ENCODE results near the gene UFD1. TPM values are rescaled to one million over a fixed set of nuclear protein-coding genes. Genes with fewer than 3 reads are reported as not detected.

The UFD1 gene
- total RNA-seq, 6 donors from 2014 or later: 21.0 to 52.1 (median 29.1) TPM

- no peak overlapping the region for H3K4me3 ChIP-seq
- H3K9me3 ChIP-seq: no peaks in the 10 kb centered on the region
- peaks cover 0 to 2% (median 0%) of the 10 kb centered on the region in 4 donors for H3K4me1 ChIP-seq
- no peak overlapping the region for H3K27ac ChIP-seq
- ATAC-seq (ENCODE audit: low FRiP score in 2 of 2) (no peak), DNase-seq (no peak)
- no peak for TF ChIP-seq POLR2A (IDR thresholded peaks at IDR 0.05)
- no peak for TF ChIP-seq EP300 (IDR thresholded peaks at IDR 0.05)
- no peak for TF ChIP-seq CTCF (IDR thresholded peaks at IDR 0.05)
- no peak for TF ChIP-seq POLR2AphosphoS5 (IDR thresholded peaks at IDR 0.05)
- H3K36me3 ChIP-seq: no peaks in the 10 kb centered on the region
- H3K27me3 ChIP-seq: no peaks in the 10 kb centered on the region
- 93 to 95% methylated on average over 6 of the region's 6 CpGs for whole genome bisulfite sequencing, 2 donors
These were observed 15.7 kb upstream of the UFD1 start for GRCh38 chr22:19494676-19495173.

DNA sequence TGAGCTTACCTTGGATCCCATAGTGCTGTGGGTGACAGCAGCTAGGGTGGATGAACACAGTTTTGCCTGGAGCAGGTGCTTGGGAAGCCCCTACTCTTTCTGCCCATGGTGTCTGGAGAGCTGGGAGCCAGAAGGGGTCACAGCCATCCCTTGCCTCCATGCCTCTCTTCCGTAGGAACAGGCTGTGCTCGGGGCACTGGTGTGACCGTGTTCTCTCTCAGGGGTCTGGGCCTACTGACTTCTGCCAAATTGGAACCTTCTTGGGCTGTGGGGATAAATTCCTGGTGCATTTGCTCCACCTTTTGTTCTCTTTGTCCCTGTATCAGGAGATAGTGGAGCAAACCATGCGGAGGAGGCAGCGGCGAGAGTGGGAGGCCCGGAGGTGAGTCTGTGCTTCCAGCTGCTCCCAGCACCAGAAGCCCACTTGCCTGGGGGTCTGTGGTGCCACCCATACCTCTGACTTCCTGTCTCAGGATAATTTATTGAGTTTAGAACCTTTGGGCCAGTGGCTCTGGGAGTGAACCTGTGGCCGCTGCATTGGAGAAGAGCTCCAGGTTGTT lies 15.1 kb upstream of the UFD1 start:
- WGBS, 2 donors: 94% methylated on average over 7 to 8 of the region's 8 CpGs
- Histone ChIP-seq H3K4me1 (peaks cover 0 to 2% (median 0%) of the 10 kb centered on the region in 4 donors), H3K9me3 (no peaks in the 10 kb centered on the region), H3K36me3 (no peaks in the 10 kb centered on the region), H3K4me3 (no peak overlapping the region), H3K27me3 (no peaks in the 10 kb centered on the region), H3K27ac (no peak overlapping the region)
- TF ChIP-seq POLR2AphosphoS5 (IDR thresholded peaks at IDR 0.05) (no peak), EP300 (IDR thresholded peaks at IDR 0.05) (no peak), CTCF (IDR thresholded peaks at IDR 0.05) (no peak), POLR2A (IDR thresholded peaks at IDR 0.05) (no peak)
- no peak for ATAC-seq (ENCODE audit: low FRiP score in 2 of 2)
- no peak for DNase-seq

DNA sequence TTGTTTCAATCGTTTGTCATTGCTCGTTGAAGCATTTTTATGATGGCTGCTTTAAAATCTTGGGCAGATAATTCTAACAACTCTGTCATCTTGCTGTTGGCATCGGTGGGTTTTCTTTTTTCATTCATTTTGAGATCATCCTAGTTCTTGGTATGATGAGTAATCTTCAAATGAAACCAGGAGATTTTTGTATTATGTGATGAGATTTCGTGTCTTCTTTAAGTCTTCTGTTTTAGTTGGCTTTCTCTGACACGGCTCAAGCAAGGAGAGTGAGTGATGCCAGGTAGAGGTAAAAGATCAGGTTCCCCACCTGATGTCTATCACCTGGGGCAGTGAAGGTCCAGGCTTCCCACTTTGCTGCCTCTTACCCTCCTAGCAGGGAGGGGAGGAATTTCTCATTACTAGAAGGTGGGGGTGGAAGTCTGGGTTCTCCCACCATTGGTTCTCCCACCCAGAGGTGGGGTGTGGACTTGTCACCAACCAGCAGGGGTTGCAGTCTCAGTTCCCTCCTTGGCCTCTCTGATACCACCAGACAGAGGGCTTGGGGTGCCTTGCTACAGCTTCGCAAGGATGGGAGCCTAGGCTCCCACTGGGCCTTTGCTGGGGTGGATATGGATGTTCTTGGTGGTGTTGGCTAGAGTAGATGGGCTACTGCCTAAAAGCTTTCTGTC lies 13.6 kb upstream of the UFD1 start:
- DNase-seq (no peak), ATAC-seq (ENCODE audit: low FRiP score in 2 of 2) (no peak)
- H3K27ac ChIP-seq: no peak overlapping the region
- 91 to 93% methylated on average over 6 of the region's 6 CpGs for WGBS, 2 donors
- H3K27me3 ChIP-seq: no peaks in the 10 kb centered on the region
- TF ChIP-seq CTCF (IDR thresholded peaks at IDR 0.05) (no peak), EP300 (IDR thresholded peaks at IDR 0.05) (no peak), POLR2AphosphoS5 (IDR thresholded peaks at IDR 0.05) (no peak), POLR2A (IDR thresholded peaks at IDR 0.05) (no peak)
- no peak overlapping the region for H3K4me3 ChIP-seq
- no peaks in the 10 kb centered on the region for H3K9me3 ChIP-seq
- H3K4me1 ChIP-seq: peaks cover 0 to 2% (median 0%) of the 10 kb centered on the region in 4 donors
- no peaks in the 10 kb centered on the region for H3K36me3 ChIP-seq

DNA sequence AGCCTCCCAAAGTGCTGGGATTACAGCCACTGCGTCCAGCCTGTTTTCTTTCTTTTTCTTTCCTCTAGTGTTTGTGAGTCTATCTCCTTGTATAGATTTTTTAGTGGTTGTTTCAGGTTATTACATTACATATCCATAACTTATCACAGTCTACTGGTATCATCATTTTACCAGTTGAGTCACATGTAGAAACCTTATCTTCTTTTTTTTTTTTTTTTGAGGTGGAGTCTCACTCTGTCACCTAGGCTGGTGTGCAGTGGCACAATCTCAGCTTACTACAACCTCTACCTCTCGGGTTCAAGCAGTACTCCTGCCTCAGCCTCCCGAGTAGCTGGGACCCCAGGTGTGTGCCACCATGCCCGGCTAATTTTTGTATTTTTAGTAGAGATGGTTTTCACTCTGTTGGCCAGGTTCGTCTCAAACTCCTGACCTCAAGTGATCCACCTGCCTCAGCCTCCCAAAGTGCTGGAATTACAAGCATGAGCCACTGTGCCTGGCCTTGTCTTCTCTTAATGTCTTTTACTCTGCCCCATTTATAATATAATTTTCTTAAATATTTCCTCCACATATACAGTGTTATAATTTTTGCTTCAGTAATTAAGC lies 11.7 kb upstream of the UFD1 start:
- Histone ChIP-seq H3K27me3 (no peaks in the 10 kb centered on the region), H3K4me1 (no peaks in the 10 kb centered on the region), H3K36me3 (no peaks in the 10 kb centered on the region), H3K9me3 (no peaks in the 10 kb centered on the region), H3K27ac (no peak overlapping the region), H3K4me3 (no peak overlapping the region)
- DNase-seq: no peak
- no peak for ATAC-seq (ENCODE audit: low FRiP score in 2 of 2)
- WGBS, 2 donors: 91 to 98% methylated on average over 5 of the region's 5 CpGs
- TF ChIP-seq CTCF (IDR thresholded peaks at IDR 0.05): no peak
- TF ChIP-seq EP300 (IDR thresholded peaks at IDR 0.05): no peak
- TF ChIP-seq POLR2A (IDR thresholded peaks at IDR 0.05): no peak
- no peak for TF ChIP-seq POLR2AphosphoS5 (IDR thresholded peaks at IDR 0.05)
